Breast epithelium (tissue), 3 donors: Measurements from ENCODE around the gene YPEL2.

Source experiments
- CTCF ChIP-seq, 3 donors: fragments of 450-650 bp; IDR thresholded peaks; one replicate each; pipeline ENCODE4 v1.5.1; 2016 to 2017; ENCODE audit warnings: antibody characterized with exemption in 3 of 3, mild to moderate bottlenecking in 3 of 3, moderate library complexity in 3 of 3
- POLR2AphosphoS5 ChIP-seq, 3 donors: sonication (generic); formaldehyde crosslinking; IDR thresholded peaks; one replicate each; pipeline ENCODE4 v1.6.1; 2017; ENCODE audit warnings: antibody characterized with exemption in 3 of 3

- no peak for TF ChIP-seq CTCF (IDR thresholded peaks at IDR 0.05)
- no peak for TF ChIP-seq POLR2AphosphoS5 (IDR thresholded peaks at IDR 0.05)
These were observed 49.0 kb downstream of the YPEL2 start for GRCh38 chr17:59380474-59380873.
